H1 (cell line): ENCODE data around the gene HPN. TPM values are rescaled to one million over a fixed set of nuclear protein-coding genes. Genes with fewer than 3 reads are reported as not detected.

Source experiments
- CTCF ChIA-PET: fragments of 300-600 bp; sonication (Branson Sonifier 250); formaldehyde crosslinking; loops from one replicate; lab custom pipeline; 2021; ENCODE audit not compliant: partially characterized antibody; lab: Charles Lee
- POLR2A ChIA-PET: fragments of 300-600 bp; sonication (Branson Sonifier 250); formaldehyde crosslinking; loops from one replicate; lab custom pipeline; 2021; ENCODE audit warnings: inconsistent platforms; ENCODE audit not compliant: partially characterized antibody; lab: Charles Lee
- DNase-seq, 2 experiments: peaks; one replicate each; pipeline versions ENCODE4 v3.0.0 to v3.0.0-alpha.2; 2010 to 2022; ENCODE audit warnings: low spot score in 2 of 2, low read depth in 1 of 2, mixed read lengths in 1 of 2
- FAIRE-seq: peaks from 2 replicates; lab custom pipeline; 2011; peaks lifted over from hg19 to GRCh38; lab: Jason Lieb, UNC
- H2AFZ ChIP-seq: 2 replicates; pipeline ENCODE4 v1.8.1; 2012; ENCODE audit warnings: low read length, inconsistent platforms
- H2AK5ac ChIP-seq: 2 replicates; pipeline ENCODE4 v1.6.1; 2013; ENCODE audit warnings: low read depth, low read length
- H2BK120ac ChIP-seq: replicated peaks from 2 replicates; pipeline ENCODE3; 2013; ENCODE audit warnings: low read depth, low read length, inconsistent platforms
- H2BK12ac ChIP-seq: 2 replicates; pipeline ENCODE4 v1.6.1; 2013; ENCODE audit warnings: low read depth, low read length
- H2BK15ac ChIP-seq: 2 replicates; pipeline ENCODE4 v1.6.1; 2013; ENCODE audit warnings: low read length
- H2BK20ac ChIP-seq: 2 replicates; pipeline ENCODE4 v1.6.1; 2013; ENCODE audit warnings: low read length
- H2BK5ac ChIP-seq: 2 replicates; pipeline ENCODE4 v1.6.1; 2013; ENCODE audit warnings: low read depth, low read length
- H3K14ac ChIP-seq: 2 replicates; pipeline ENCODE4 v1.6.1; 2013; ENCODE audit warnings: inconsistent platforms; ENCODE audit not compliant: insufficient read length
- H3K18ac ChIP-seq: 2 replicates; pipeline ENCODE4 v1.6.1; 2013; ENCODE audit warnings: low read length; ENCODE audit errors: extremely low read depth
- H3K23ac ChIP-seq: 2 replicates; pipeline ENCODE4 v1.6.1; 2013; ENCODE audit warnings: inconsistent platforms; ENCODE audit not compliant: insufficient read length
- H3K23me2 ChIP-seq: 2 replicates; pipeline ENCODE4 v1.6.1; 2013; ENCODE audit warnings: low read depth, low read length
- H3K27ac ChIP-seq: 2 replicates; pipeline ENCODE4 v1.6.1; 2011; ENCODE audit warnings: low read depth, low read length, inconsistent platforms
- H3K27me3 ChIP-seq, 4 experiments: replicated peaks in 1 of 4; 1 replicate in 1 of 4; 2 replicates in 3 of 4; pipeline versions ENCODE4 v1.6.1 to v1.8.1; 2011 to 2013; ENCODE audit warnings: low read length in 3 of 4, mild to moderate bottlenecking in 3 of 4, inconsistent platforms in 2 of 4, mixed read lengths in 2 of 4, moderate library complexity in 1 of 4; ENCODE audit not compliant: control insufficient read depth in 3 of 4, insufficient read depth in 3 of 4; ENCODE audit errors: extremely low read depth in 1 of 4
- H3K36me3 ChIP-seq, 4 experiments: 2 replicates each; pipeline versions ENCODE4 v1.6.1 to v1.8.1; 2011 to 2013; ENCODE audit warnings: mild to moderate bottlenecking in 4 of 4, low read length in 3 of 4, moderate library complexity in 2 of 4, control low read depth in 1 of 4, inconsistent platforms in 1 of 4; ENCODE audit not compliant: insufficient read depth in 4 of 4, control insufficient read depth in 2 of 4
- H3K4ac ChIP-seq: replicated peaks from 2 replicates; pipeline ENCODE3; 2013; ENCODE audit warnings: low read length, low read depth, mixed read lengths, inconsistent platforms; ENCODE audit not compliant: insufficient read length
- H3K4me1 ChIP-seq, 4 experiments: replicated peaks in 1 of 4; 1 replicate in 1 of 4; 2 replicates in 3 of 4; pipeline versions ENCODE4 v1.6.1 to v1.8.1; 2011 to 2013; ENCODE audit warnings: low read length in 3 of 4, inconsistent platforms in 2 of 4, mixed read lengths in 1 of 4; ENCODE audit not compliant: insufficient read depth in 4 of 4, control insufficient read depth in 3 of 4
- H3K4me2 ChIP-seq, 2 experiments: 2 replicates each; pipeline versions ENCODE4 v1.6.1 to v1.8.1; 2011 to 2013; ENCODE audit warnings: low read depth in 2 of 2, low read length in 2 of 2, control low read depth in 1 of 2, inconsistent platforms in 1 of 2, mild to moderate bottlenecking in 1 of 2; ENCODE audit not compliant: insufficient read depth in 1 of 2
- H3K4me3 ChIP-seq, 4 experiments: fragments of 200-600, 300-600 bp in 1 of 4; sonication (generic), shearing (Covaris generic), sonication (Bioruptor Twin) in 1 of 4; 2 replicates each; pipeline versions ENCODE4 v1.5.1 to v1.8.1; 2011 to 2016; ENCODE audit warnings: low read length in 4 of 4, low read depth in 3 of 4, control low read depth in 2 of 4, inconsistent platforms in 2 of 4, mild to moderate bottlenecking in 2 of 4, mixed read lengths in 1 of 4, moderate library complexity in 1 of 4; ENCODE audit not compliant: insufficient read depth in 2 of 4; ENCODE audit errors: extremely low read depth in 1 of 4
- H3K56ac ChIP-seq: replicated peaks from 2 replicates; pipeline ENCODE3; 2013; ENCODE audit warnings: low read depth, mild to moderate bottlenecking, mixed read lengths, low read length, inconsistent platforms; ENCODE audit not compliant: insufficient read length
- H3K79me1 ChIP-seq: 2 replicates; pipeline ENCODE4 v1.6.1; 2013; ENCODE audit warnings: low read depth, low read length, control low read depth
- H3K79me2 ChIP-seq, 2 experiments: 2 replicates each; pipeline versions ENCODE4 v1.6.1 to v1.8.1; 2012 to 2013; ENCODE audit warnings: low read length in 2 of 2, mild to moderate bottlenecking in 2 of 2, inconsistent platforms in 1 of 2; ENCODE audit not compliant: insufficient read depth in 2 of 2, control insufficient read depth in 1 of 2
- H3K9ac ChIP-seq, 4 experiments: replicated peaks in 1 of 4; 1 replicate in 1 of 4; 2 replicates in 3 of 4; pipeline versions ENCODE4 v1.6.1 to v1.8.1; 2011 to 2013; ENCODE audit warnings: low read depth in 3 of 4, low read length in 3 of 4, control low read depth in 2 of 4, mild to moderate bottlenecking in 2 of 4, moderate library complexity in 2 of 4, inconsistent platforms in 1 of 4; ENCODE audit errors: extremely low read depth in 1 of 4
- H3K9me3 ChIP-seq, 2 experiments: 2 replicates each; pipeline versions ENCODE4 v1.6.1 to v1.8.1; 2012 to 2013; ENCODE audit warnings: mild to moderate bottlenecking in 2 of 2, moderate library complexity in 2 of 2, control low read depth in 1 of 2, inconsistent platforms in 1 of 2, low read depth in 1 of 2, low read length in 1 of 2, mixed read lengths in 1 of 2; ENCODE audit not compliant: insufficient read depth in 2 of 2
- H4K20me1 ChIP-seq, 2 experiments: replicated peaks in 1 of 2; 2 replicates each; pipeline versions ENCODE3 to v1.8.1; 2011 to 2013; ENCODE audit warnings: inconsistent platforms in 2 of 2, low read length in 2 of 2, mild to moderate bottlenecking in 1 of 2; ENCODE audit not compliant: insufficient read depth in 2 of 2, control insufficient read depth in 1 of 2
- H4K5ac ChIP-seq: 2 replicates; pipeline ENCODE4 v1.6.1; 2013; ENCODE audit warnings: low read length, low read depth, mixed read lengths, inconsistent platforms; ENCODE audit not compliant: insufficient read length
- H4K8ac ChIP-seq: 2 replicates; pipeline ENCODE4 v1.8.0; 2013; ENCODE audit warnings: mild to moderate bottlenecking, moderate library complexity, low read length, inconsistent platforms; ENCODE audit not compliant: insufficient read depth; ENCODE audit errors: extremely low read depth
- H4K91ac ChIP-seq: replicated peaks from 2 replicates; pipeline ENCODE3; 2013; ENCODE audit warnings: low read length, mixed read lengths, inconsistent platforms; ENCODE audit not compliant: insufficient read length
- KDM4A ChIP-seq: IDR thresholded peaks from one replicate; pipeline ENCODE4 v1.7.1; 2012; ENCODE audit warnings: low read depth, mild to moderate bottlenecking, moderate library complexity, low read length, inconsistent platforms; ENCODE audit not compliant: severe bottlenecking
- TAF7 ChIP-seq: optimal IDR thresholded peaks from 2 replicates; pipeline ENCODE3; 2011; ENCODE audit warnings: low read depth, mild to moderate bottlenecking, inconsistent platforms, low read length, moderate library complexity, borderline replicate concordance
- WGBS, 2 experiments: shearing (Covaris generic) in 1 of 2; methylation state at CpG; one replicate each; pipeline versions ENCODE4 v1.1.6 to v1.1.7; 2013 to 2015; ENCODE audit warnings: low lambda C conversion rate in 2 of 2, mixed read lengths in 2 of 2, inconsistent platforms in 1 of 2, low coverage in 1 of 2, missing lambda C conversion rate in 1 of 2; ENCODE audit not compliant: insufficient replicate concordance in 2 of 2, insufficient coverage in 1 of 2, insufficient read length in 1 of 2; ENCODE audit errors: extremely low coverage in 1 of 2, missing lambda C conversion rate in 1 of 2; 5-methylcytosine and 5-hydroxymethylcytosine counted together
- polyA plus RNA-seq, 7 experiments: library from polyadenylated mRNA; depleted of rRNA in 3 of 7; stranded (reverse) in 5 of 7; unstranded in 2 of 7; fragments of >200 nt in 5 of 7; fragments of 200-250 nt in 2 of 7; gene quantifications; 1 replicate in 5 of 7; 2 replicates in 1 of 7; 4 replicates in 1 of 7; pipeline versions ENCODE4 v1.2.1 to v1.2.3, GENCODE V29; 2011 to 2013; ENCODE audit warnings: missing spikeins in 2 of 7, mixed read lengths in 2 of 7
- total RNA-seq: library from RNA; stranded (reverse); fragmentation: NEBNext Ultra II Directional; extraction: Animal tissue kit (Norgen Biotek cat#: 25700); gene quantifications from 2 replicates; pipeline ENCODE4 v1.2.1, GENCODE V29; 2021
- TF ChIP-seq, protein P1 (sequence below): IDR thresholded peaks from 2 replicates; pipeline ENCODE4 v1.6.1; 2011; ENCODE audit warnings: low read length, improper control_type of control experiment
- TF ChIP-seq, protein P2 (sequence below): IDR thresholded peaks from 2 replicates; pipeline ENCODE4 v1.6.1; 2012; ENCODE audit warnings: inconsistent platforms

HPN gene
- total and polyA plus RNA-seq, 2 of the 8 experiments (the other 6 are each of a cell fraction or from before 2014, with no cell fraction given): 14.7 to 33.7 TPM

DNA sequence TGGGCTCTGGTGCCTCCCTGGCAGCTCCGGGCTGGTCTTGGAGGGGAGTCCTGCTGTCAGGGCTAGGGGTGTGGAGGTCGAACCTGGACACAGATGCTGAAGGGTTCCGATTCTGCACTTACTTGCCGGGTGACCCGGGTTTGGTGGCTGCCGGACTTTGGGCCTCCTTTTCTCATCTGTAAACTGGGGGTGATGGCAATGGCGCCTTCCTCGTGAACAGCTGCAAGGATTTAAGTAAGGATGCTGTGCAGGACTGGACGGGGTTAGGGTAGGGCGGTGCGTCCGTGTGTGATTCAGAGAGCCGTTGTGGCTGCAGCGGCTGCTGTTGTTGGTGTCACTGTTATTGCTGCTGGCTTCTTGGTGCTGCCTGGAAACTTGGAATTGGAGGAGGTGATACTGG is 2.4 kb downstream of the HPN start:
- no peak overlapping the region for H4K8ac ChIP-seq
- no peak overlapping the region for H2BK15ac ChIP-seq
- no peak overlapping the region for H2BK20ac ChIP-seq
- DNase-seq: no peak
- no peak overlapping the region for H3K23ac ChIP-seq
- no peak overlapping the region for H2BK120ac ChIP-seq
- POLR2A ChIA-PET: interaction anchor here (0.8 to 2.5 kb wide), 12 partner anchors 10 to 109 kb away, joined by 3 to 18 read pairs (median 4); no protein-coding TSS in a partner anchor
- peak overlapping the region; percentile 41; the same call in 1 of the 2 replicates for H2BK12ac ChIP-seq
- H3K36me3 ChIP-seq: no peaks in the 10 kb centered on the region; a peak in 1 of 8 replicates
- H2AK5ac ChIP-seq: no peak overlapping the region; the same call in 1 of the 2 replicates
- CTCF ChIA-PET: interaction anchor here (0.6 to 6.4 kb wide), 49 partner anchors 8 to 309 kb away, joined by 3 to 105 read pairs (median 4); partner anchors contain the start of genes FXYD1, FXYD3 and LGI4
- no peak overlapping the region for H4K91ac ChIP-seq
- H3K56ac ChIP-seq: no peak overlapping the region
- TF ChIP-seq, protein P1, sequence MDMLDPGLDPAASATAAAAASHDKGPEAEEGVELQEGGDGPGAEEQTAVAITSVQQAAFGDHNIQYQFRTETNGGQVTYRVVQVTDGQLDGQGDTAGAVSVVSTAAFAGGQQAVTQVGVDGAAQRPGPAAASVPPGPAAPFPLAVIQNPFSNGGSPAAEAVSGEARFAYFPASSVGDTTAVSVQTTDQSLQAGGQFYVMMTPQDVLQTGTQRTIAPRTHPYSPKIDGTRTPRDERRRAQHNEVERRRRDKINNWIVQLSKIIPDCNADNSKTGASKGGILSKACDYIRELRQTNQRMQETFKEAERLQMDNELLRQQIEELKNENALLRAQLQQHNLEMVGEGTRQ: no peak
- TF ChIP-seq TAF7: no peak
- TF ChIP-seq KDM4A: no peak
- TF ChIP-seq, protein P2, sequence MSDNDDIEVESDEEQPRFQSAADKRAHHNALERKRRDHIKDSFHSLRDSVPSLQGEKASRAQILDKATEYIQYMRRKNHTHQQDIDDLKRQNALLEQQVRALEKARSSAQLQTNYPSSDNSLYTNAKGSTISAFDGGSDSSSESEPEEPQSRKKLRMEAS: no peak
- TF ChIP-seq, all 59 proteins: peak for 0
- peaks cover 7% of the 10 kb centered on the region; the same call in 1 of the 2 replicates for H3K23me2 ChIP-seq
- no peak overlapping the region for H3K4me2 ChIP-seq
- 84% methylated on average over 14 of the region's 14 CpGs; no CpG with 5 or more reads in 1 of the 2 experiments for WGBS, 2 experiments
- no peak overlapping the region for H3K4me3 ChIP-seq
- no peak overlapping the region for H4K5ac ChIP-seq
- peaks cover 0 to 12% of the 10 kb centered on the region in 2 experiments; a peak in 1 of 4 replicates for H3K79me2 ChIP-seq
- H3K9ac ChIP-seq: no peak overlapping the region
- H3K18ac ChIP-seq: no peak overlapping the region
- FAIRE-seq: no peak
- H3K27me3 ChIP-seq: no peaks in the 10 kb centered on the region
- H3K4ac ChIP-seq: no peak overlapping the region
- H2AFZ ChIP-seq: no peak overlapping the region
- peaks cover 5 to 39% (median 25%) of the 10 kb centered on the region in 4 experiments for H3K4me1 ChIP-seq
- H3K27ac ChIP-seq: no peak overlapping the region
- H3K79me1 ChIP-seq: no peaks in the 10 kb centered on the region
- no peaks in the 10 kb centered on the region for H3K9me3 ChIP-seq
- H3K14ac ChIP-seq: no peak overlapping the region
- peaks cover 2 to 5% of the 10 kb centered on the region in 2 experiments for H4K20me1 ChIP-seq
- H2BK5ac ChIP-seq: no peak overlapping the region
